Stimulated activated CD4-positive, alpha-beta T cell treated with anti-CD3 and anti-CD28 coated beads, TNF-alpha, amount 100 ng/mL, for 48 hours (primary cell): ENCODE data around the gene GRID2.

Experiments
- DNase-seq, 3 donors: peaks; one replicate each; pipeline ENCODE4 v3.0.0-alpha.2; 2020; ENCODE audit warnings: low read depth in 3 of 3

Gene GRID2

GRCh38 chr4:92522356-92522755, 218.6 kb downstream of the GRID2 start:
- DNase-seq: no peak

GRCh38 chr4:92524131-92524530, 220.4 kb downstream of the GRID2 start:
- no peak for DNase-seq

GRCh38 chr4:92528541-92528940, 224.8 kb downstream of the GRID2 start:
- DNase-seq: no peak

GRCh38 chr4:92529510-92529909, 225.7 kb downstream of the GRID2 start:
- no peak for DNase-seq

- DNase-seq: no peak
These were observed 231.8 kb downstream of the GRID2 start for GRCh38 chr4:92535599-92535998.

GRCh38 chr4:92551616-92552015, 247.8 kb downstream of the GRID2 start:
- no peak for DNase-seq

GRCh38 chr4:92566269-92566668, 262.5 kb downstream of the GRID2 start:
- DNase-seq: no peak

GRCh38 chr4:92580816-92581215, 277.1 kb downstream of the GRID2 start:
- DNase-seq: no peak

GRCh38 chr4:92599044-92599443, 295.3 kb downstream of the GRID2 start:
- no peak for DNase-seq

- DNase-seq: no peak
These were observed 296.9 kb downstream of the GRID2 start for GRCh38 chr4:92600638-92601037.

- no peak for DNase-seq
These were observed 302.5 kb downstream of the GRID2 start for GRCh38 chr4:92606227-92606626.

- DNase-seq: no peak
These were observed 311.3 kb downstream of the GRID2 start for GRCh38 chr4:92615049-92615448.

GRCh38 chr4:92618968-92619367, 315.2 kb downstream of the GRID2 start:
- no peak for DNase-seq

- no peak for DNase-seq
These were observed 325.5 kb downstream of the GRID2 start for GRCh38 chr4:92629302-92629701.

GRCh38 chr4:92634882-92635281, 331.1 kb downstream of the GRID2 start:
- no peak for DNase-seq

GRCh38 chr4:92636038-92636806, 332.5 kb downstream of the GRID2 start:
- no peak for DNase-seq

GRCh38 chr4:92641409-92641808, 337.6 kb downstream of the GRID2 start:
- no peak for DNase-seq

- no peak for DNase-seq
These were observed 343.1 kb downstream of the GRID2 start for GRCh38 chr4:92646826-92647225.

GRCh38 chr4:92651536-92651935, 347.8 kb downstream of the GRID2 start:
- no peak for DNase-seq

- DNase-seq: no peak
These were observed 350.3 kb downstream of the GRID2 start for GRCh38 chr4:92654084-92654483.

- DNase-seq: no peak
These were observed 353.9 kb downstream of the GRID2 start for GRCh38 chr4:92657695-92658094.

GRCh38 chr4:92658318-92658717, 354.6 kb downstream of the GRID2 start:
- no peak for DNase-seq

GRCh38 chr4:92677805-92678204, 374.0 kb downstream of the GRID2 start:
- DNase-seq: no peak

- DNase-seq: no peak
These were observed 374.5 kb downstream of the GRID2 start for GRCh38 chr4:92678292-92678691.
